ENCODE results near the gene ISG15.
"Not testable (repeated sequence)": the region's sequence is repeated elsewhere in the genome, so short reads cannot be mapped to it uniquely, and the experiment has no call there.

The ISG15 gene

DNA sequence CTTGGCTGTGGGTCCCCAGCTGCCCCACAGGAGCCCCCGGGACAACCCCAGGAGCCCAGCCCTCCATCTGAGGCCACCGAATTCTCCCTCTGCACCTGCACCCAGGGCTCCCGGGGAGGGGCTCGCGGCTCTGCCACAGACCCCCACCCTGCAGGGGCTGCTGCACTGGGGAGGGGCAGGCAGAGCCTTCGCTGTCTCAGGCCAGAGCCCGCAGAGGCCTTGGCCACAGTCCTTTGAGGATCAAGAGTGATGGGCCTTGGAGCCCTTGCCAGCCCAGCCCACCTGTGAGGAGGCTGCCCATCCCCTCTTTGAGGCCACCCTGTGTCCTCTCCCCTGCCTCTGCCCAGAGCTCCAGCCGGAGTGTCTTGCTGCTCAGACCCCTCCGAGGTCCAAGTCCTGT, 37.9 kb upstream of the ISG15 start:
- H3K4me1 ChIP-seq (ENCODE audit: control insufficient read depth, low read depth, low read length) = no peaks in the 10 kb centered on the region
- no peaks in the 10 kb centered on the region for H3K27me3 ChIP-seq (ENCODE audit: insufficient read depth, low read length, poor library complexity)

DNA sequence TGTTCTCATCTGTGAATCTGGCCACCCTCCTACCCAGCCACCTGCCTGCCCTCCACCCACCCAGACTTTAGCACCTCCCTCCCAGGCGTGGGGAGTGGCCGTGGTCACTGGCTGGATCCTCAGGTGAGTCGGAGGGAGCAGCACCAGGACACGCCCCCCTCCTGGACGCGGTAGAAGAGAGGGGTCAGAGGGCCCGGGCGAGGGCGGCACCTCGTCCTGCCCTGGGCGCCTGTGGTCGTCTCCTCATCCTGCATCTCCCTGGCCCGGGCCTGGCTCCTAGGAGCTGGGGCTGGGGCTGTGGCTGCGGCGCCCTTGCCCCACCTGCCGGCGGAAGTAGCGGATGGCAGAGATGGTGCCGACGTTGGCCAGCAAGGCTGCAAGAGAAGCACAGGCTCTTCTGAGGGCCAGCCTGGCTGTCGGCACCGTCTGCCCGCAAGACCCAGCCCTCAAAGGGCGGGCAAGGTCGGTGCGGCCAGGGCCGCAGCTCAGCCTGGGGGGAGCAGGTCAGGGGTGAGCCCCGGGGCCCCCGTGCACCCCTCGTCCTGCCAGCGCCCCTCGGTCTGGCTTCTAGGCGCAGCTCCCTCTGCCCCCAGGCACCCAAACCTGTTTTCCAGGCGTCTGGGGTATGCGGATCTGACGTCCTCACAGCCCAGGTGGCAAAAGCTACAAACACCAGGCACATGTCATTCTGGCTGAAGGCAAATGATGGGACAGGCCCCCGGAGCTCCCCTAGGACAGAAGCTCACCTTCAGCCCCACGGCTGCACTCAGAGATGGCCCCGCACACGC, 37.2 kb upstream of the ISG15 start:
- no peak overlapping the region for H3K4ac ChIP-seq (ENCODE audit: low read depth, low read length)
- no peaks in the 10 kb centered on the region for H3K36me3 ChIP-seq (ENCODE audit: control insufficient read depth, insufficient read depth, low read length)
- H3K79me1 ChIP-seq (ENCODE audit: low read length) = no peaks in the 10 kb centered on the region
- H3K4me2 ChIP-seq (ENCODE audit: low read length) = peak overlapping the region; percentile 56
- no peak overlapping the region for H4K8ac ChIP-seq (ENCODE audit: low read depth, low read length)
- H2AK5ac ChIP-seq (ENCODE audit: low read length) = no peak overlapping the region
- no peaks in the 10 kb centered on the region for H3K4me1 ChIP-seq (ENCODE audit: control insufficient read depth, low read depth, low read length)
- H2BK120ac ChIP-seq (ENCODE audit: low read depth, low read length) = no peak overlapping the region
- WGBS (ENCODE audit: extremely low coverage, insufficient coverage, low lambda C conversion rate) = no CpG with 5 or more reads among the region's 40 CpGs
- no peak overlapping the region for H3K27ac ChIP-seq (ENCODE audit: low read depth, low read length)
- H3K27me3 ChIP-seq (ENCODE audit: insufficient read depth, low read length, poor library complexity) = no peaks in the 10 kb centered on the region
- H3K23ac ChIP-seq (ENCODE audit: low read length) = no peak overlapping the region
- H4K5ac ChIP-seq (ENCODE audit: low read length) = no peak overlapping the region
- no peak overlapping the region for H3K18ac ChIP-seq (ENCODE audit: low read length)
- H2BK15ac ChIP-seq (replicated peaks; ENCODE audit: low read depth) = no peak overlapping the region
- peak; percentile 89 for DNase-seq
- H3K9ac ChIP-seq (ENCODE audit: low read length) = no peak overlapping the region
- peak overlapping the region; percentile 30 for H3K56ac ChIP-seq (ENCODE audit: low read length)
- no peak overlapping the region for H2BK5ac ChIP-seq (ENCODE audit: low read length)
- no peak overlapping the region for H3K4me3 ChIP-seq (ENCODE audit: low read length)
- H3K79me2 ChIP-seq (ENCODE audit: control insufficient read depth, insufficient read depth, low read length) = no peaks in the 10 kb centered on the region

More for the DNA sequence above, 37.9 kb upstream of the ISG15 start:
- no peak for DNase-seq
- Histone ChIP-seq H3K36me3 (ENCODE audit: control insufficient read depth, insufficient read depth, low read length) (no peaks in the 10 kb centered on the region), H4K5ac (ENCODE audit: low read length) (no peak overlapping the region), H3K56ac (ENCODE audit: low read length) (no peak overlapping the region), H2BK5ac (ENCODE audit: low read length) (no peak overlapping the region), H3K27ac (ENCODE audit: low read depth, low read length) (no peak overlapping the region), H2AK5ac (ENCODE audit: low read length) (no peak overlapping the region), H3K79me1 (ENCODE audit: low read length) (no peaks in the 10 kb centered on the region), H4K8ac (ENCODE audit: low read depth, low read length) (no peak overlapping the region), H3K4me3 (ENCODE audit: low read length) (no peak overlapping the region), H3K23ac (ENCODE audit: low read length) (no peak overlapping the region), H3K4me2 (ENCODE audit: low read length) (no peak overlapping the region), H3K79me2 (ENCODE audit: control insufficient read depth, insufficient read depth, low read length) (no peaks in the 10 kb centered on the region), H3K4ac (ENCODE audit: low read depth, low read length) (no peak overlapping the region), H2BK15ac (replicated peaks; ENCODE audit: low read depth) (no peak overlapping the region), H2BK120ac (ENCODE audit: low read depth, low read length) (no peak overlapping the region), H3K18ac (ENCODE audit: low read length) (no peak overlapping the region), H3K9ac (ENCODE audit: low read length) (no peak overlapping the region)
- WGBS (ENCODE audit: extremely low coverage, insufficient coverage, low lambda C conversion rate) = no CpG with 5 or more reads among the region's 9 CpGs

DNA sequence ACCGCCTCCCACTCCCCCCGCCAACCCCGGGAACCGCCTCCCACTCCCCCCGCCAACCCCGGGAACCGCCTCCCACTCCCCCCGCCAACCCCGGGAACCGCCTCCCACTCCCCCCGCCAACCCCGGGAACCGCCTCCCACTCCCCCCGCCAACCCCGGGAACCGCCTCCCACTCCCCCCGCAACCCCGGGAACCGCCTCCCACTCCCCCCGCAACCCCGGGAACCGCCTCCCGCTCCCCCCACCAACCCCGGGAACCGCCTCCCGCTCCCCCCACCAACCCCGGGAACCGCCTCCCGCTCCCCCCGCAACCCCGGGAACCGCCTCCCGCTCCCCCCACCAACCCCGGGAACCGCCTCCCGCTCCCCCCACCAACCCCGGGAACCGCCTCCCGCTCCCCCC, 36.5 kb upstream of the ISG15 start:
- not testable (repeated sequence) for H3K4me2 ChIP-seq (ENCODE audit: low read length); H3K27me3 ChIP-seq (ENCODE audit: insufficient read depth, low read length, poor library complexity); H2BK5ac ChIP-seq (ENCODE audit: low read length); H3K56ac ChIP-seq (ENCODE audit: low read length); H4K5ac ChIP-seq (ENCODE audit: low read length); H2BK120ac ChIP-seq (ENCODE audit: low read depth, low read length); H2BK15ac ChIP-seq (replicated peaks; ENCODE audit: low read depth); H3K9ac ChIP-seq (ENCODE audit: low read length); H3K4ac ChIP-seq (ENCODE audit: low read depth, low read length); H3K4me3 ChIP-seq (ENCODE audit: low read length); H4K8ac ChIP-seq (ENCODE audit: low read depth, low read length); H3K79me2 ChIP-seq (ENCODE audit: control insufficient read depth, insufficient read depth, low read length); H3K23ac ChIP-seq (ENCODE audit: low read length); H3K4me1 ChIP-seq (ENCODE audit: control insufficient read depth, low read depth, low read length); H3K79me1 ChIP-seq (ENCODE audit: low read length); DNase-seq; H3K36me3 ChIP-seq (ENCODE audit: control insufficient read depth, insufficient read depth, low read length); H2AK5ac ChIP-seq (ENCODE audit: low read length); H3K27ac ChIP-seq (ENCODE audit: low read depth, low read length); H3K18ac ChIP-seq (ENCODE audit: low read length)
- no CpG with 5 or more reads among the region's 39 CpGs for WGBS (ENCODE audit: extremely low coverage, insufficient coverage, low lambda C conversion rate)

DNA sequence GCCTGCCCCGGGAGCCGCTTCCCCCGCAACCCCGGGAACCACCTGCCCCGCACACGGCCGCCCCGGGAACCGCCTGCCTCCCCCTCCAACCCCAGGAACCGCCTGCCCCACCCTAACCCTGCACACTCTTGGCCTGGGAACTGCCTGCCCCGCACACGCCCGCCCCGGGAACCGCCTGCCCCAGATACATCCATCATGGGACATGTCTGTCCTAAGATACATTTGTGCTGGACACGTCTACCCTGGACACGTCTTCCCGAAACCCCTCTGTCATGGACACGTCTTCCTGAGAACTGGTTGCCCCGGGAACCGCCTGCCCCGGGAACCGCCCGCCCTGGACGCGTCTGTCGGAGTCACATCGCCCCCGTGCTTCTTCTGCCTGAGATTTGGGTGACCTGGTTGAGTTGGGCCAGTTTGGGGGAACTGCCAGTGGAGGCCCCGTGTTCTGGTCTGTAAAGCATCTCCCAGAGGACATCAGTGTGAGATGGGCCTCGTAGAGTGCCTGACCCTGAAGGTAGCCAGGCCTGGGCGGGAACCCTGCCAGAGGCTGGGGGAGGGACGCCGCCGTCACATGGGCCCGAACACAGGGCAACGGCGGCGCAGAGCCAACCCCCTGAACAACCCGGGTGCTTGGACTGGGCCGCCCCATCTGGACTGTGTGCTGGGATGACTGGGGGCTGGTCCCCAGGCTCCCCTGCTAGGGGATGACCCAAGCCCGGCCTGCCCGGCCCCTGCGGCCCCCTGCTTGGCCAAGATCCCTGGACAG, 35.0 kb upstream of the ISG15 start:
- Histone ChIP-seq H3K4me3 (ENCODE audit: low read length) (no peak overlapping the region), H4K8ac (ENCODE audit: low read depth, low read length) (no peak overlapping the region), H3K56ac (ENCODE audit: low read length) (no peak overlapping the region), H3K27ac (ENCODE audit: low read depth, low read length) (no peak overlapping the region), H4K5ac (ENCODE audit: low read length) (no peak overlapping the region), H3K4ac (ENCODE audit: low read depth, low read length) (no peak overlapping the region), H3K4me2 (ENCODE audit: low read length) (no peak overlapping the region), H2BK15ac (replicated peaks; ENCODE audit: low read depth) (no peak overlapping the region), H3K36me3 (ENCODE audit: control insufficient read depth, insufficient read depth, low read length) (no peaks in the 10 kb centered on the region), H3K79me2 (ENCODE audit: control insufficient read depth, insufficient read depth, low read length) (no peaks in the 10 kb centered on the region), H3K18ac (ENCODE audit: low read length) (no peak overlapping the region), H3K27me3 (ENCODE audit: insufficient read depth, low read length, poor library complexity) (no peaks in the 10 kb centered on the region), H2AK5ac (ENCODE audit: low read length) (no peak overlapping the region), H2BK120ac (ENCODE audit: low read depth, low read length) (no peak overlapping the region), H3K23ac (ENCODE audit: low read length) (no peak overlapping the region), H2BK5ac (ENCODE audit: low read length) (no peak overlapping the region), H3K9ac (ENCODE audit: low read length) (no peak overlapping the region), H3K4me1 (ENCODE audit: control insufficient read depth, low read depth, low read length) (no peaks in the 10 kb centered on the region), H3K79me1 (ENCODE audit: low read length) (no peaks in the 10 kb centered on the region)
- DNase-seq = no peak
- no CpG with 5 or more reads among the region's 44 CpGs for WGBS (ENCODE audit: extremely low coverage, insufficient coverage, low lambda C conversion rate)

DNA sequence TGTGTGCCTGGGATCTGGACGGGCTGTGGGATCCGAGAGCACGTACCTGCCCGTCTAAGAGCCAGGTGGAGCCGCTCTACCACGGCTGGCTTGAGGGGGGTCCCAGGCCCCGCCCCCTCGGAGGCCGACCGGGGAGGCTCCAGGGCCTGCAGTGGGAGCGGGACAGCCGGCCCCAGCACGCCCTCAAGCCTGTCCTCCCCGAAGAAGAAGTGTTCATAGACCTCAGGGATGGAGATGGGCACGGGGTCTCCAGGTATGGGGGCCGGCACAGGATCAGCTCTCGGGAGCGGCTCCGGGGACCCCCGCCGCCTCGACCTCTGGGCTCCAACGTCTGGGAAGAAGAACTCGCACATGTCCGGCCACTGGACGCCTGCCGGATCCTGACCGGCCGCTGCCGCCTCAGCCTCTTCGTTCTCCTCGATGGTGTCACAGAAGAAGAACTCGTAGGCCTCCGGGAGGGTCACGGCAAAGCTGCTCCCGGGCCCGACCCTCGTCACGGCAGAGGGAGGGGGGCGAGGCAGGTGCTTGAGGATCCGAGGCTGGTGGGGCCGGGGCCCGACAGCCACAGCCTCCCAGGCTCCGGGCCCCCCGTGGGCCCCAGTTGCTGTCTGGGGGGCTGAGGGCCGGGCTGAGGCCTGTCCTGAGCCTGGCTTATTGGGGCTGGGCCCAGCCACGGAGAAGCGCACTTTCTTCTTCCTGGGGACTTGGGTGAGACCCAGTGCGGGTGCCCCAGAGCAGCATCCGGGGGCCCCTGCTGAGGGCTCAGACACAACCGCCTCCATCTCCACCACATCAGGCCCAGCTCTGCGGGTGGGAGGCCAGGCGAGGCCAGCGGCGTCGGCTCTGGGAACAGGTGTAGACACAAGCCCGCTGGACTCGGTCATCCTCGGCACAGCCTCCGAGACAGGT, 34.2 kb upstream of the ISG15 start:
- Histone ChIP-seq H3K4ac (ENCODE audit: low read depth, low read length) (no peak overlapping the region), H3K79me1 (ENCODE audit: low read length) (no peaks in the 10 kb centered on the region), H2BK120ac (ENCODE audit: low read depth, low read length) (no peak overlapping the region), H3K36me3 (ENCODE audit: control insufficient read depth, insufficient read depth, low read length) (no peaks in the 10 kb centered on the region), H3K9ac (ENCODE audit: low read length) (no peak overlapping the region), H3K56ac (ENCODE audit: low read length) (no peak overlapping the region), H3K79me2 (ENCODE audit: control insufficient read depth, insufficient read depth, low read length) (no peaks in the 10 kb centered on the region), H3K4me2 (ENCODE audit: low read length) (no peak overlapping the region), H3K4me3 (ENCODE audit: low read length) (no peak overlapping the region), H3K4me1 (ENCODE audit: control insufficient read depth, low read depth, low read length) (no peaks in the 10 kb centered on the region), H3K23ac (ENCODE audit: low read length) (no peak overlapping the region), H3K27me3 (ENCODE audit: insufficient read depth, low read length, poor library complexity) (no peaks in the 10 kb centered on the region), H2BK15ac (replicated peaks; ENCODE audit: low read depth) (no peak overlapping the region), H3K18ac (ENCODE audit: low read length) (no peak overlapping the region), H4K8ac (ENCODE audit: low read depth, low read length) (no peak overlapping the region), H4K5ac (ENCODE audit: low read length) (no peak overlapping the region), H3K27ac (ENCODE audit: low read depth, low read length) (no peak overlapping the region), H2BK5ac (ENCODE audit: low read length) (no peak overlapping the region), H2AK5ac (ENCODE audit: low read length) (no peak overlapping the region)
- WGBS (ENCODE audit: extremely low coverage, insufficient coverage, low lambda C conversion rate) = no CpG with 5 or more reads among the region's 60 CpGs
- DNase-seq = no peak

All from mesendoderm (in vitro differentiated cells).